ENCODE results near the gene FLRT1. TPM values are rescaled to one million over a fixed set of nuclear protein-coding genes. Genes with fewer than 3 reads are reported as not detected.

FLRT1 gene
- total RNA-seq, 4 donors from 2014 or later = 0.06 to 0.19 (median 0.08) TPM; not detected in 1

- Histone ChIP-seq H3K4me3 (peak overlapping the region in 2 of 4 donors; percentile 51 to 66), H3K4me1 (peaks cover 15 to 24% (median 15%) of the 10 kb centered on the region in 3 donors), H3K27ac (no peak overlapping the region), H3K36me3 (no peaks in the 10 kb centered on the region), H3K27me3 (peaks cover 9 to 68% (median 11%) of the 10 kb centered on the region in 4 donors), H3K9me3 (no peaks in the 10 kb centered on the region)
- TF ChIP-seq POLR2A (IDR thresholded peaks at IDR 0.05) = no peak
- TF ChIP-seq, protein P1, sequence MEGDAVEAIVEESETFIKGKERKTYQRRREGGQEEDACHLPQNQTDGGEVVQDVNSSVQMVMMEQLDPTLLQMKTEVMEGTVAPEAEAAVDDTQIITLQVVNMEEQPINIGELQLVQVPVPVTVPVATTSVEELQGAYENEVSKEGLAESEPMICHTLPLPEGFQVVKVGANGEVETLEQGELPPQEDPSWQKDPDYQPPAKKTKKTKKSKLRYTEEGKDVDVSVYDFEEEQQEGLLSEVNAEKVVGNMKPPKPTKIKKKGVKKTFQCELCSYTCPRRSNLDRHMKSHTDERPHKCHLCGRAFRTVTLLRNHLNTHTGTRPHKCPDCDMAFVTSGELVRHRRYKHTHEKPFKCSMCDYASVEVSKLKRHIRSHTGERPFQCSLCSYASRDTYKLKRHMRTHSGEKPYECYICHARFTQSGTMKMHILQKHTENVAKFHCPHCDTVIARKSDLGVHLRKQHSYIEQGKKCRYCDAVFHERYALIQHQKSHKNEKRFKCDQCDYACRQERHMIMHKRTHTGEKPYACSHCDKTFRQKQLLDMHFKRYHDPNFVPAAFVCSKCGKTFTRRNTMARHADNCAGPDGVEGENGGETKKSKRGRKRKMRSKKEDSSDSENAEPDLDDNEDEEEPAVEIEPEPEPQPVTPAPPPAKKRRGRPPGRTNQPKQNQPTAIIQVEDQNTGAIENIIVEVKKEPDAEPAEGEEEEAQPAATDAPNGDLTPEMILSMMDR (IDR thresholded peaks at IDR 0.05) = no peak
- intact Hi-C loops (cut with DNase I) = no loop called here
- 3 to 8% methylated on average over 13 to 15 of the region's 17 CpGs for WGBS, 2 donors
- no peak for DNase-seq
Measured at GRCh38 chr11:64035081-64035524, 628 bp upstream of the FLRT1 start.

GRCh38 chr11:64036087-64037026, 626 bp downstream of the FLRT1 start:
- H3K4me3 ChIP-seq = peak overlapping the region; percentile 29 to 66 (median 41)
- TF ChIP-seq POLR2A (IDR thresholded peaks at IDR 0.05) = no peak
- TF ChIP-seq, protein P1 (IDR thresholded peaks at IDR 0.05) = no peak
- WGBS, 2 donors = no CpG with 5 or more reads among the region's 85 CpGs
- H3K27ac ChIP-seq = peak overlapping the region in 1 of 4 donors; percentile 14
- intact Hi-C loops (cut with DNase I) = no loop called here
- peaks cover 15 to 24% (median 15%) of the 10 kb centered on the region in 3 donors for H3K4me1 ChIP-seq
- H3K9me3 ChIP-seq = no peaks in the 10 kb centered on the region
- no peaks in the 10 kb centered on the region for H3K36me3 ChIP-seq
- H3K27me3 ChIP-seq = peaks cover 9 to 68% (median 11%) of the 10 kb centered on the region in 4 donors
- no peak for DNase-seq

- H3K27ac ChIP-seq = peak overlapping the region in 1 of 4 donors; percentile 14
- H3K4me3 ChIP-seq = peak overlapping the region in 2 of 4 donors; percentile 51 to 66
- no peaks in the 10 kb centered on the region for H3K36me3 ChIP-seq
- no peak for TF ChIP-seq POLR2A (IDR thresholded peaks at IDR 0.05)
- TF ChIP-seq, protein P1 (IDR thresholded peaks at IDR 0.05) = no peak
- no peak for DNase-seq
- no peaks in the 10 kb centered on the region for H3K9me3 ChIP-seq
- intact Hi-C loops (cut with DNase I) = no loop called here
- peaks cover 9 to 62% (median 11%) of the 10 kb centered on the region in 4 donors for H3K27me3 ChIP-seq
- 17% methylated on average over 2 of the region's 23 CpGs; no CpG with 5 or more reads in 1 of the 2 donors for WGBS, 2 donors
- H3K4me1 ChIP-seq = peaks cover 15 to 24% (median 15%) of the 10 kb centered on the region in 3 donors
Measured at GRCh38 chr11:64037027-64037634, 1.4 kb downstream of the FLRT1 start.

GRCh38 chr11:64038500-64038899, 2.8 kb downstream of the FLRT1 start:
- H3K4me3 ChIP-seq = no peak overlapping the region
- no peaks in the 10 kb centered on the region for H3K9me3 ChIP-seq
- H3K4me1 ChIP-seq = peaks cover 15 to 24% (median 15%) of the 10 kb centered on the region in 3 donors
- WGBS, 2 donors = 79 to 80% methylated on average over 1 to 2 of the region's 4 CpGs
- intact Hi-C loops (cut with DNase I) = no loop called here
- no peak for DNase-seq
- H3K36me3 ChIP-seq = no peaks in the 10 kb centered on the region
- peaks cover 9 to 49% (median 11%) of the 10 kb centered on the region in 4 donors for H3K27me3 ChIP-seq
- TF ChIP-seq, protein P1 (IDR thresholded peaks at IDR 0.05) = no peak
- TF ChIP-seq POLR2A (IDR thresholded peaks at IDR 0.05) = no peak
- H3K27ac ChIP-seq = no peak overlapping the region
